CD4-positive, alpha-beta T cell (primary cell): ENCODE results near the gene IFNA14. TPM values are rescaled to one million over a fixed set of nuclear protein-coding genes. Genes with fewer than 3 reads are reported as not detected.

ENCODE experiments used
- ATAC-seq: fragments of 200-7000 bp; cut with Tn5 transposase; one replicate; pipeline ENCODE4 v1.10.0; 2022; ENCODE audit warnings: mild to moderate bottlenecking; ENCODE audit not compliant: poor library complexity
- CTCF ChIA-PET: fragments of 350-600 bp; sonication (Branson Sonifier 250); formaldehyde crosslinking; loops from one replicate; lab custom pipeline; 2021; ENCODE audit warnings: antibody characterized with exemption, inconsistent platforms; lab: Charles Lee
- POLR2A ChIA-PET: fragments of 350-600 bp; sonication (Branson Sonifier 250); formaldehyde crosslinking; loops from one replicate; lab custom pipeline; 2021; ENCODE audit warnings: antibody characterized with exemption, inconsistent platforms; lab: Charles Lee
- DNase-seq, 14 experiments: peaks; one replicate each; pipeline ENCODE4 v3.0.0-alpha.2; 2013 to 2020; ENCODE audit warnings: mixed read lengths in 2 of 14
- H3K27ac ChIP-seq, 2 donors: one replicate each; pipeline versions ENCODE4 v1.5.1 to v1.7.0; 2013; ENCODE audit warnings: low read length in 2 of 2, low read depth in 1 of 2, mild to moderate bottlenecking in 1 of 2
- H3K27me3 ChIP-seq, 2 experiments: 1 replicate in 1 of 2; 2 replicates in 1 of 2; pipeline versions ENCODE4 v1.6.1 to v1.7.0; 2013; ENCODE audit warnings: low read length in 2 of 2, control low read depth in 1 of 2, mild to moderate bottlenecking in 1 of 2, moderate library complexity in 1 of 2; ENCODE audit not compliant: insufficient read depth in 2 of 2, control insufficient read depth in 1 of 2
- H3K36me3 ChIP-seq: one replicate; pipeline ENCODE4 v1.6.1; 2013; ENCODE audit warnings: low read length, control low read depth; ENCODE audit not compliant: insufficient read depth
- H3K4me1 ChIP-seq: one replicate; pipeline ENCODE4 v1.6.1; 2013; ENCODE audit warnings: low read length, control low read depth; ENCODE audit not compliant: insufficient read depth
- H3K4me3 ChIP-seq: one replicate; pipeline ENCODE4 v1.5.1; 2013; ENCODE audit warnings: mild to moderate bottlenecking, low read length, moderate library complexity
- H3K9me3 ChIP-seq, 2 experiments: 1 replicate in 1 of 2; 2 replicates in 1 of 2; pipeline versions ENCODE4 v1.6.1 to v1.7.0; 2013; ENCODE audit warnings: low read length in 2 of 2, mild to moderate bottlenecking in 2 of 2, control low read depth in 1 of 2, moderate library complexity in 1 of 2; ENCODE audit not compliant: control insufficient read depth in 1 of 2, insufficient read depth in 1 of 2
- H3K27ac Mint-ChIP-seq: one replicate; pipeline ENCODE4 v1.8.0; 2020; ENCODE audit warnings: mixed read lengths
- H3K27me3 Mint-ChIP-seq: one replicate; pipeline ENCODE4 v1.8.0; 2021; ENCODE audit warnings: mixed read lengths
- H3K36me3 Mint-ChIP-seq: one replicate; pipeline ENCODE4 v1.8.0; 2021; ENCODE audit warnings: low read depth, mixed read lengths
- H3K4me1 Mint-ChIP-seq: one replicate; pipeline ENCODE4 v1.8.0; 2021; ENCODE audit warnings: low read depth, mixed read lengths
- H3K4me3 Mint-ChIP-seq: one replicate; pipeline ENCODE4 v1.8.0; 2020; ENCODE audit warnings: mild to moderate bottlenecking, mixed read lengths
- H3K9me3 Mint-ChIP-seq: one replicate; pipeline ENCODE4 v1.8.0; 2020; ENCODE audit warnings: mixed read lengths
- CTCF ChIP-seq: fragments of 200-600 bp; IDR thresholded peaks from one replicate; pipeline ENCODE4 v1.8.0; 2022; ENCODE audit warnings: antibody characterized with exemption, mild to moderate bottlenecking
- intact Hi-C, 2 experiments: fragments of 100-400 bp; cut with DNase I in 1 of 2; cut with micrococcal nuclease in 1 of 2; formaldehyde crosslinking; loops; one replicate each; pipeline versions ENCODE4 v1.15.1 to v1.9.0; 2023 to 2025; cut with DNase I, micrococcal nuclease
- polyA plus RNA-seq, 2 donors: library from polyadenylated mRNA; unstranded; fragments of 120-200 nt; gene quantifications; one replicate each; pipeline ENCODE4 v1.2.1, GENCODE V29; 2013
- total RNA-seq, 174 experiments: library from RNA in 2 of 174; stranded (reverse) in 2 of 174; gene quantifications; one replicate each; pipeline ENCODE4 v1.2.3 and lab custom pipeline; 2021 to 2026

The IFNA14 gene
- total RNA-seq (not detected), total RNA-seq (lab: John Stamatoyannopoulos, UW) (0 to 0.02 (median 0) reads per million in 172 experiments)
- not detected for polyA plus RNA-seq (2013, experiment 1 of 2)
- polyA plus RNA-seq (2013, experiment 2 of 2): not detected

- H3K36me3 ChIP-seq: no peaks in the 10 kb centered on the region
- H3K27ac ChIP-seq: no peak within 1 kb of the TSS
- no peaks in the 10 kb centered on the region for H3K9me3 ChIP-seq
- peaks cover 0 to 5% of the 10 kb centered on the region in 2 experiments for H3K27me3 ChIP-seq
- POLR2A ChIA-PET: no interaction called here
- no peak for TF ChIP-seq CTCF
- intact Hi-C loops: loop anchor here (2.0 to 5.0 kb wide), 3 partner anchors 73 to 217 kb away; partner anchors contain the start of gene IFNA21 (in 1 of the 2)
- H3K4me1 Mint-ChIP-seq: peaks cover 20% of the 10 kb centered on the region
- peaks cover 8% of the 10 kb centered on the region for H3K27me3 Mint-ChIP-seq
- H3K4me3 Mint-ChIP-seq: no peak within 1 kb of the TSS
- H3K4me1 ChIP-seq: no peaks in the 10 kb centered on the region
- CTCF ChIA-PET: interaction anchor here (0.5 kb wide), 1 partner anchor 139 kb away, joined by 5 read pairs; no protein-coding TSS in a partner anchor
- H3K9me3 Mint-ChIP-seq: no peaks in the 10 kb centered on the region
- no peak within 1 kb of the TSS for H3K4me3 ChIP-seq
- DNase-seq: no peak
- no peak for ATAC-seq
- H3K36me3 Mint-ChIP-seq: no peaks in the 10 kb centered on the region
- no peak within 1 kb of the TSS for H3K27ac Mint-ChIP-seq
Observed at GRCh38 chr9:21239911-21240310, at the start of gene IFNA14. Gene IFNA14 (minus strand): TSS chr9:21240005. CDS start chr9:21239935, 70 bp downstream.

- peaks cover 31% of the 10 kb centered on the region for H3K27me3 Mint-ChIP-seq
- Histone ChIP-seq H3K27ac (no peak overlapping the region), H3K27me3 (peaks cover 0 to 5% of the 10 kb centered on the region in 2 experiments), H3K4me1 (no peaks in the 10 kb centered on the region), H3K9me3 (no peaks in the 10 kb centered on the region), H3K4me3 (no peak overlapping the region), H3K36me3 (no peaks in the 10 kb centered on the region)
- H3K9me3 Mint-ChIP-seq: no peaks in the 10 kb centered on the region
- ChIA-PET CTCF (no interaction called here), POLR2A (no interaction called here)
- TF ChIP-seq CTCF: no peak
- no peak overlapping the region for H3K4me3 Mint-ChIP-seq
- DNase-seq: no peak
- no peaks in the 10 kb centered on the region for H3K4me1 Mint-ChIP-seq
- ATAC-seq: no peak
- no peak overlapping the region for H3K27ac Mint-ChIP-seq
- intact Hi-C loops: no loop called here
- no peaks in the 10 kb centered on the region for H3K36me3 Mint-ChIP-seq
Observed at GRCh38 chr9:21287280-21287679, 47.5 kb upstream of the IFNA14 start.

DNA sequence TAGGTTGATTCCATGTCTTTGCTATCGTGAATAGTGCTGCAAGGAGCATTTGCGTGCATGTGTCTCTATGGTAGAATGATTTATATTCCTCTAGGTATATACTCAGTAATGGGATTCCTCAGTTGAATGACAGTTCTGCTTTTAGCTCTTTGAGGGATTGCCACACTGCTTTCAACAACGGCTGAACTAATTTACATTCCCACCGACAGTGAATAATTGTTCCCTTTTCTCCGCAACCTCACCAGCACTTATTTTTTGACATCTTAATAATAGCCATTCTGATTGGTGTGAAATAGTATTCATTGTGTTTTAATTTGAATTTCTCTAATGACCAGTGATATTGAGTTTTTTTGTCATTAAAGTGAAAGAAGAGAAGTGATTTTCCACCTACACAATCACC is 46.9 kb upstream of the IFNA14 start:
- ATAC-seq: no peak
- Mint-ChIP-seq H3K4me1 (no peaks in the 10 kb centered on the region), H3K27ac (no peak overlapping the region), H3K27me3 (peaks cover 30% of the 10 kb centered on the region), H3K36me3 (no peaks in the 10 kb centered on the region), H3K9me3 (no peaks in the 10 kb centered on the region), H3K4me3 (no peak overlapping the region)
- H3K4me1 ChIP-seq: no peaks in the 10 kb centered on the region
- no peak overlapping the region for H3K4me3 ChIP-seq
- H3K27ac ChIP-seq: no peak overlapping the region
- TF ChIP-seq CTCF: no peak
- H3K36me3 ChIP-seq: no peaks in the 10 kb centered on the region
- peaks cover 0 to 5% of the 10 kb centered on the region in 2 experiments for H3K27me3 ChIP-seq
- no peaks in the 10 kb centered on the region for H3K9me3 ChIP-seq
- DNase-seq: peak in 2 of 14 experiments; percentile 20 to 35
- ChIA-PET POLR2A (no interaction called here), CTCF (no interaction called here)
- intact Hi-C loops: no loop called here
